Astrocyte (in vitro differentiated cells and primary cell): ENCODE data around the gene MRPS11. TPM values are rescaled to one million over a fixed set of nuclear protein-coding genes. Genes with fewer than 3 reads are reported as not detected.

ENCODE experiments used
- DNase-seq: peaks from one replicate; pipeline ENCODE4 v3.0.0-alpha.2; 2010; ENCODE audit warnings: low read depth
- FAIRE-seq: peaks from 2 replicates; lab custom pipeline; 2011; peaks lifted over from hg19 to GRCh38; lab: Jason Lieb, UNC
- H2AFZ ChIP-seq: 2 replicates; pipeline ENCODE4 v1.6.0; 2012; ENCODE audit warnings: low read depth, low read length, inconsistent platforms
- H3K27ac ChIP-seq: 2 replicates; pipeline ENCODE4 v1.5.1; 2011; ENCODE audit warnings: low read depth, low read length, inconsistent platforms
- H3K27me3 ChIP-seq: 2 replicates; pipeline ENCODE4 v1.6.0; 2011; ENCODE audit warnings: low read length, inconsistent platforms; ENCODE audit not compliant: insufficient read depth
- H3K36me3 ChIP-seq: 2 replicates; pipeline ENCODE4 v1.5.1; 2011; ENCODE audit warnings: low read length, inconsistent platforms; ENCODE audit not compliant: insufficient read depth
- H3K4me1 ChIP-seq: 2 replicates; pipeline ENCODE4 v1.5.1; 2011; ENCODE audit warnings: low read length, inconsistent platforms; ENCODE audit not compliant: insufficient read depth
- H3K4me2 ChIP-seq: 2 replicates; pipeline ENCODE4 v1.6.0; 2012; ENCODE audit warnings: low read length, inconsistent platforms
- H3K4me3 ChIP-seq: 2 replicates; pipeline ENCODE4 v1.5.1; 2011; ENCODE audit warnings: low read depth, mild to moderate bottlenecking, low read length, inconsistent platforms; ENCODE audit not compliant: insufficient read depth
- H3K79me2 ChIP-seq: 2 replicates; pipeline ENCODE4 v1.6.0; 2012; ENCODE audit warnings: mild to moderate bottlenecking, low read length, inconsistent platforms; ENCODE audit not compliant: insufficient read depth
- H3K9ac ChIP-seq: 2 replicates; pipeline ENCODE4 v1.6.0; 2012; ENCODE audit warnings: mild to moderate bottlenecking, low read length, inconsistent platforms
- H3K9me3 ChIP-seq: 2 replicates; pipeline ENCODE4 v1.5.1; 2012; ENCODE audit warnings: low read depth, mild to moderate bottlenecking, low read length, inconsistent platforms; ENCODE audit not compliant: insufficient read depth
- H4K20me1 ChIP-seq: 2 replicates; pipeline ENCODE4 v1.6.0; 2012; ENCODE audit warnings: low read length, inconsistent platforms; ENCODE audit not compliant: insufficient read depth
- H3K27ac Mint-ChIP-seq: one replicate; pipeline ENCODE4 v1.8.0; 2021; ENCODE audit warnings: mild to moderate bottlenecking, mixed read lengths; ENCODE audit not compliant: unreplicated experiment
- H3K27me3 Mint-ChIP-seq: one replicate; pipeline ENCODE4 v1.8.0; 2021; ENCODE audit warnings: low read depth, mixed read lengths; ENCODE audit not compliant: unreplicated experiment
- H3K36me3 Mint-ChIP-seq: one replicate; pipeline ENCODE4 v1.8.0; 2021; ENCODE audit warnings: low read depth, mixed read lengths; ENCODE audit not compliant: unreplicated experiment
- H3K4me1 Mint-ChIP-seq: one replicate; pipeline ENCODE4 v1.8.0; 2021; ENCODE audit warnings: low read depth, mixed read lengths; ENCODE audit not compliant: unreplicated experiment
- H3K4me3 Mint-ChIP-seq: one replicate; pipeline ENCODE4 v1.8.0; 2021; ENCODE audit warnings: mild to moderate bottlenecking, moderate library complexity, mixed read lengths; ENCODE audit not compliant: unreplicated experiment
- H3K9me3 Mint-ChIP-seq: one replicate; pipeline ENCODE4 v1.8.0; 2021; ENCODE audit warnings: mild to moderate bottlenecking, mixed read lengths; ENCODE audit not compliant: unreplicated experiment
- EZH2 ChIP-seq: IDR thresholded peaks from 2 replicates; pipeline ENCODE4 v1.6.1; 2012; ENCODE audit warnings: mild to moderate bottlenecking, low read length, inconsistent platforms; ENCODE audit not compliant: insufficient read depth
- total RNA-seq: library from RNA; stranded (reverse); gene quantifications from 2 replicates; pipeline ENCODE4 v1.2.1, GENCODE V29; 2021
- TF ChIP-seq, protein P1 (sequence below): IDR thresholded peaks from 2 replicates; pipeline ENCODE4 v1.5.1; 2011; ENCODE audit warnings: low read depth, mild to moderate bottlenecking, inconsistent platforms, low read length, moderate library complexity; ENCODE audit not compliant: insufficient read depth

Gene MRPS11
- total RNA-seq, 1 donor from 2014 or later, result 50.7 TPM

DNA sequence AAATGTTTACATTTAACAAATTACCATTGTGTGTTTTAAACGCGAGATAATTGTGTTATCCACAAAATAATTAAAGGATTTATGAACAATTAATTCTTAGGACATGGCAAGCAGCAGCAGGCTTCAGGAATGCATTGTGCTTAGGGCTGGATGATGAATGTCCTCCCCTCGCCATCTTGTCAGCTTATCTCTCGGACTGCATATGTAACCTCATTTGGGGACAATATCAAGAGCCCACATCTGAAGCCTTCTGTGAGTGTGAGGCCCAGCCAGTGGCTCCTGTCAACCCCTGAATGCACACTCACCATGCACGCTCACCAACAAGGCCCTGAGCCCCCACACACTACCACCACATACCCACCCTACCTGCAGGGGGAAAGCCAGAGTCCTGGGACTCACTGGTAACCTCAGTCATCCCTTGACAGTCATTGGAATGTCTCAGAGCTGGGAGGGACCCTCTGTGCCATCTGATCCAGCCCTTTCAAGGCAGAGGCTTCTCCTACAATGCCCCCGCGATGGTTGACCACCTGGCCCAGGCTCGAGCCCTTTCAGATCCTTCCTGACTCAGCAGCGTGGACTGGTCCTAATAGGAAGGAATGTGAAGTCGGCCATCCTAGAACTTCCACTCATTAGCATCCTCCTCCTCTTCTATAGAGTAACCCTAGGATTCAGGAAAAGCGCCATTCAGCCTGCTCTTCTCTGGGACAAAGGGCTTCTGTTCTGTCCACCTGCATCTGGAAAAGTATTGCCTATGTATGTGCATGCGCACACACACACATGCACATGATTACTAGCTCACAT, 38.5 kb upstream of the MRPS11 start:
- Histone ChIP-seq H3K9me3 (no peaks in the 10 kb centered on the region), H3K27me3 (peaks cover 2% of the 10 kb centered on the region), H3K27ac (no peak overlapping the region), H2AFZ (no peak overlapping the region), H3K4me3 (no peak overlapping the region), H4K20me1 (no peaks in the 10 kb centered on the region), H3K36me3 (no peaks in the 10 kb centered on the region), H3K4me2 (no peak overlapping the region), H3K79me2 (no peaks in the 10 kb centered on the region), H3K9ac (no peak overlapping the region), H3K4me1 (no peaks in the 10 kb centered on the region)
- Mint-ChIP-seq H3K9me3 (no peaks in the 10 kb centered on the region), H3K4me3 (no peak overlapping the region), H3K27ac (no peak overlapping the region), H3K4me1 (peaks cover 3% of the 10 kb centered on the region), H3K27me3 (peaks cover 38% of the 10 kb centered on the region), H3K36me3 (no peaks in the 10 kb centered on the region)
- FAIRE-seq (no peak), DNase-seq (no peak)
- no peak for TF ChIP-seq EZH2
- TF ChIP-seq, protein P1, sequence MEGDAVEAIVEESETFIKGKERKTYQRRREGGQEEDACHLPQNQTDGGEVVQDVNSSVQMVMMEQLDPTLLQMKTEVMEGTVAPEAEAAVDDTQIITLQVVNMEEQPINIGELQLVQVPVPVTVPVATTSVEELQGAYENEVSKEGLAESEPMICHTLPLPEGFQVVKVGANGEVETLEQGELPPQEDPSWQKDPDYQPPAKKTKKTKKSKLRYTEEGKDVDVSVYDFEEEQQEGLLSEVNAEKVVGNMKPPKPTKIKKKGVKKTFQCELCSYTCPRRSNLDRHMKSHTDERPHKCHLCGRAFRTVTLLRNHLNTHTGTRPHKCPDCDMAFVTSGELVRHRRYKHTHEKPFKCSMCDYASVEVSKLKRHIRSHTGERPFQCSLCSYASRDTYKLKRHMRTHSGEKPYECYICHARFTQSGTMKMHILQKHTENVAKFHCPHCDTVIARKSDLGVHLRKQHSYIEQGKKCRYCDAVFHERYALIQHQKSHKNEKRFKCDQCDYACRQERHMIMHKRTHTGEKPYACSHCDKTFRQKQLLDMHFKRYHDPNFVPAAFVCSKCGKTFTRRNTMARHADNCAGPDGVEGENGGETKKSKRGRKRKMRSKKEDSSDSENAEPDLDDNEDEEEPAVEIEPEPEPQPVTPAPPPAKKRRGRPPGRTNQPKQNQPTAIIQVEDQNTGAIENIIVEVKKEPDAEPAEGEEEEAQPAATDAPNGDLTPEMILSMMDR, result no peak

DNA sequence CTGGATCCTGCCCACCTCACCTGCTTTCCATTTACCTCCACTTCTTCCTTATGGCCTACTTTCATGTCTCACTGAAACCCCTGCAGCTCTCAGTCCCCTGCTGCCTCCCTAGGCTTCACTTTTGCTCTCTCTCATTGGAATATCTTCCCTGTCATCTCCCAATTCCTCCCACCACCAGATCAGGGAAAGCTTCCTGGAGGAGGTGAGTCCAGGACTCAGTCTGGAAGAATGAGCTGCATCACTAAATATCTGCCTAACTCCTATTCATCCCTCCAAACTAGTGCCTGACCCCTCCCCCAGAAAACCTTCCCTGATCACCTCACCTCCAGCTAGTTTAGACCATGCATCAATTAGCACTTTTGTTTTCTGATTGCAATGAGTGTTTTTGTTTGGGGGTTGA, 37.5 kb upstream of the MRPS11 start:
- H3K27ac ChIP-seq, result no peak overlapping the region
- no peaks in the 10 kb centered on the region for H3K9me3 Mint-ChIP-seq
- no peak overlapping the region for H3K4me3 ChIP-seq
- H3K4me2 ChIP-seq, result no peak overlapping the region
- peaks cover 32% of the 10 kb centered on the region for H3K27me3 Mint-ChIP-seq
- no peak overlapping the region for H3K9ac ChIP-seq
- no peaks in the 10 kb centered on the region for H3K36me3 ChIP-seq
- H4K20me1 ChIP-seq, result no peaks in the 10 kb centered on the region
- no peak overlapping the region for H3K27ac Mint-ChIP-seq
- no peaks in the 10 kb centered on the region for H3K9me3 ChIP-seq
- no peak for TF ChIP-seq EZH2
- TF ChIP-seq, protein P1, result no peak
- DNase-seq (no peak), FAIRE-seq (no peak)
- no peak overlapping the region for H3K4me3 Mint-ChIP-seq
- no peak overlapping the region for H2AFZ ChIP-seq
- no peaks in the 10 kb centered on the region for H3K4me1 ChIP-seq
- H3K36me3 Mint-ChIP-seq, result no peaks in the 10 kb centered on the region
- H3K79me2 ChIP-seq, result no peaks in the 10 kb centered on the region
- peaks cover 2% of the 10 kb centered on the region for H3K27me3 ChIP-seq
- H3K4me1 Mint-ChIP-seq, result peaks cover 3% of the 10 kb centered on the region

DNA sequence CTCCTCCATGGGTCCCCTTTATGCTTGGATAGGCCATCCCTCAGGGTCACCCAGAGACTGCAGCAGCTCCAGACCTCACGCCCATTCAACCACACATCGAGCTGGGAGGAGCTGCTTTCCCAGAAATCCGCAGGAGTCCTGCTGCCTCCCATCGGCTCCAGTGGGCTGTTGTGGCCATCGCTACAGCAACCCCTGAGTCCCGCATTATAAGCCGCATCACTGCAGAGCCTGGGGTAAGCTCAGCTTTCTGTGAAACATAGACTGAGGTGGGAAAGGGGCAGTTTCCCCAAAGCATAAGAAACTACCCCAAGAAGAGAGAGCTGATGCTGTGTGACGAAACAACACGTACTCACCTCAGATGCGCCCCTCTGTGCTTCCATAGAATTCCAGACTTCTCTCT, 36.1 kb upstream of the MRPS11 start:
- Histone ChIP-seq H4K20me1 (no peaks in the 10 kb centered on the region), H3K4me1 (peaks cover 7% of the 10 kb centered on the region), H3K36me3 (no peaks in the 10 kb centered on the region), H3K27me3 (peaks cover 2% of the 10 kb centered on the region), H3K79me2 (no peaks in the 10 kb centered on the region), H3K4me2 (no peak overlapping the region), H3K27ac (no peak overlapping the region), H2AFZ (no peak overlapping the region), H3K9ac (no peak overlapping the region), H3K9me3 (no peaks in the 10 kb centered on the region), H3K4me3 (no peak overlapping the region)
- no peak overlapping the region for H3K27ac Mint-ChIP-seq
- DNase-seq (no peak), FAIRE-seq (no peak)
- H3K36me3 Mint-ChIP-seq, result no peaks in the 10 kb centered on the region
- peaks cover 23% of the 10 kb centered on the region for H3K27me3 Mint-ChIP-seq
- H3K9me3 Mint-ChIP-seq, result no peaks in the 10 kb centered on the region
- TF ChIP-seq, protein P1, result no peak
- no peak for TF ChIP-seq EZH2
- H3K4me1 Mint-ChIP-seq, result peaks cover 6% of the 10 kb centered on the region
- H3K4me3 Mint-ChIP-seq, result no peak overlapping the region
